GM23338 (cell line): Measurements from ENCODE around the gene TRPV5. TPM values are rescaled to one million over a fixed set of nuclear protein-coding genes. Genes with fewer than 3 reads are reported as not detected.

Experiments used
- ATAC-seq: fragments of 200-7000 bp; cut with Tn5 transposase; 3 replicates; pipeline ENCODE4 v1.9.1; 2020
- DNase-seq: peaks from one replicate; pipeline ENCODE4 v3.0.0-alpha.2; 2015; ENCODE audit warnings: low spot score
- H2AFZ ChIP-seq: fragments of 200-600 bp; sonication (generic); 2 replicates; pipeline ENCODE4 v1.8.0; 2016; ENCODE audit warnings: antibody characterized with exemption, mild to moderate bottlenecking, moderate library complexity
- H3F3A ChIP-seq: fragments of 200-600 bp; sonication (generic); replicated peaks from 2 replicates; pipeline ENCODE4 v1.8.0; 2017; ENCODE audit warnings: antibody characterized with exemption, mixed run types, low read depth
- H3K27ac ChIP-seq: fragments of 200-600 bp; sonication (generic); 2 replicates; pipeline ENCODE4 v1.6.1; 2016; ENCODE audit warnings: low read depth
- H3K27me3 ChIP-seq: fragments of 200-600 bp; sonication (generic); 2 replicates; pipeline ENCODE4 v1.8.0; 2016; ENCODE audit warnings: mild to moderate bottlenecking, mixed run types, moderate library complexity; ENCODE audit not compliant: insufficient read depth
- H3K36me3 ChIP-seq: fragments of 200-600 bp; sonication (generic); 2 replicates; pipeline ENCODE4 v1.8.0; 2016; ENCODE audit warnings: mild to moderate bottlenecking; ENCODE audit not compliant: insufficient read depth
- H3K4me1 ChIP-seq: fragments of 200-600 bp; sonication (generic); 2 replicates; pipeline ENCODE4 v1.8.0; 2016; ENCODE audit warnings: mild to moderate bottlenecking, moderate library complexity; ENCODE audit not compliant: insufficient read depth
- H3K4me2 ChIP-seq: fragments of 200-600 bp; sonication (generic); 2 replicates; pipeline ENCODE4 v1.7.1; 2017; ENCODE audit warnings: mixed run types
- H3K4me3 ChIP-seq: fragments of 200-600 bp; sonication (generic); 2 replicates; pipeline ENCODE4 v1.6.1; 2016; ENCODE audit warnings: mixed run types
- H3K79me2 ChIP-seq: fragments of 200-600 bp; sonication (generic); replicated peaks from 2 replicates; pipeline ENCODE4 v1.8.0; 2017; ENCODE audit warnings: mild to moderate bottlenecking; ENCODE audit not compliant: insufficient read depth
- H3K9me2 ChIP-seq: fragments of 200-600 bp; sonication (generic); 2 replicates; pipeline ENCODE4 v1.8.0; 2017; ENCODE audit not compliant: insufficient read depth
- H4K20me1 ChIP-seq: fragments of 200-600 bp; sonication (generic); replicated peaks from 2 replicates; pipeline ENCODE4 v1.8.0; 2017; ENCODE audit warnings: mild to moderate bottlenecking; ENCODE audit not compliant: insufficient read depth
- H3K27ac Mint-ChIP-seq: 2 replicates; pipeline ENCODE4 v1.8.0; 2020; ENCODE audit warnings: inconsistent platforms, mild to moderate bottlenecking, moderate library complexity, mixed read lengths
- H3K27me3 Mint-ChIP-seq: 3 replicates; pipeline ENCODE4 v1.8.0; 2022; ENCODE audit warnings: low read depth, mild to moderate bottlenecking, moderate library complexity, mixed read lengths, inconsistent platforms; ENCODE audit not compliant: insufficient read depth, poor library complexity
- H3K36me3 Mint-ChIP-seq: 3 replicates; pipeline ENCODE4 v1.8.0; 2021; ENCODE audit warnings: low read depth, mild to moderate bottlenecking, inconsistent platforms, moderate library complexity, mixed read lengths
- H3K4me1 Mint-ChIP-seq: 3 replicates; pipeline ENCODE4 v1.8.0; 2020; ENCODE audit warnings: mild to moderate bottlenecking, inconsistent platforms, mixed read lengths
- H3K4me3 Mint-ChIP-seq: 3 replicates; pipeline ENCODE4 v1.8.0; 2021; ENCODE audit warnings: moderate library complexity, mild to moderate bottlenecking, inconsistent platforms, mixed read lengths
- H3K9me3 Mint-ChIP-seq: 3 replicates; pipeline ENCODE4 v1.8.0; 2020; ENCODE audit warnings: moderate library complexity, mild to moderate bottlenecking, inconsistent platforms, mixed read lengths
- CREB1 ChIP-seq: fragments of 250-450 bp; sonication (Bioruptor Pico); IDR thresholded peaks from 2 replicates; pipeline ENCODE4 v1.5.0; 2020; ENCODE audit warnings: low read depth, mild to moderate bottlenecking, moderate library complexity
- CTCF ChIP-seq, 2 experiments: fragments of 200-600 bp in 1 of 2; sonication (generic) in 1 of 2; conservative IDR thresholded peaks; 2 replicates each; pipeline versions ENCODE4 v1.5.1 to v1.6.1; 2016 to 2017; ENCODE audit warnings: antibody characterized with exemption in 2 of 2, low read depth in 2 of 2, mild to moderate bottlenecking in 2 of 2, moderate library complexity in 1 of 2
- ETS1 ChIP-seq: IDR thresholded peaks from 2 replicates; pipeline ENCODE4 v1.6.1; 2016; ENCODE audit warnings: antibody characterized with exemption
- EZH2 ChIP-seq: fragments of 200-600 bp; sonication (generic); IDR thresholded peaks from one replicate; pipeline ENCODE4 v1.8.0; 2017; ENCODE audit warnings: antibody characterized with exemption, mild to moderate bottlenecking, low read depth; ENCODE audit not compliant: unreplicated experiment
- EZH2phosphoT487 ChIP-seq: fragments of 200-600 bp; sonication (generic); IDR thresholded peaks from one replicate; pipeline ENCODE4 v1.8.1; 2018; ENCODE audit warnings: antibody characterized with exemption; ENCODE audit not compliant: unreplicated experiment
- JUNB ChIP-seq: IDR thresholded peaks from one replicate; pipeline ENCODE4 v1.6.1; 2016; ENCODE audit warnings: antibody characterized with exemption; ENCODE audit not compliant: unreplicated experiment
- REST ChIP-seq: IDR thresholded peaks from one replicate; pipeline ENCODE4 v1.6.1; 2018; ENCODE audit warnings: antibody characterized with exemption; ENCODE audit not compliant: unreplicated experiment
- STAT1 ChIP-seq: IDR thresholded peaks from one replicate; pipeline ENCODE4 v1.6.1; 2016; ENCODE audit warnings: antibody characterized with exemption; ENCODE audit not compliant: unreplicated experiment
- ZNF114 ChIP-seq: fragments of 250-450 bp; sonication (Bioruptor Pico); IDR thresholded peaks from 2 replicates; pipeline ENCODE4 v1.5.0; 2020; ENCODE audit warnings: mild to moderate bottlenecking, moderate library complexity
- ZNF331 ChIP-seq: fragments of 250-450 bp; sonication (Bioruptor Pico); IDR thresholded peaks from 2 replicates; pipeline ENCODE4 v1.5.0; 2020; ENCODE audit warnings: low read depth, mild to moderate bottlenecking, moderate library complexity
- ZNF462 ChIP-seq: fragments of 250-450 bp; sonication (Bioruptor Pico); IDR thresholded peaks from 2 replicates; pipeline ENCODE4 v1.5.0; 2020; ENCODE audit warnings: mild to moderate bottlenecking, moderate library complexity
- polyA plus RNA-seq: library from polyadenylated mRNA; unstranded; fragments of >200 nt; fragmentation: Nextera tagmentation; extraction: Ambion mirVana; gene quantifications from 2 replicates; pipeline ENCODE4 v1.2.1, GENCODE V29; 2016
- total RNA-seq: library from RNA; depleted of rRNA; stranded (reverse); fragments of >200 nt; shearing (Covaris generic); gene quantifications from 2 replicates; pipeline ENCODE4 v1.2.3, GENCODE V29; 2014

Gene TRPV5
- total and polyA plus RNA-seq, 2 experiments from 2014 or later, result not detected

GRCh38 chr7:142874837-142875236, 58.7 kb downstream of the TRPV5 start (continued):
- no peak for TF ChIP-seq ZNF462
- TF ChIP-seq EZH2phosphoT487, result no peak
- no peak for TF ChIP-seq CREB1 (CRISPR knock-in tag)
- no peak for TF ChIP-seq STAT1
- TF ChIP-seq ZNF331 (CRISPR knock-in tag), result no peak

- no peak overlapping the region for H3K4me2 ChIP-seq
- no peaks in the 10 kb centered on the region for H4K20me1 ChIP-seq
- H3K27ac Mint-ChIP-seq, result no peak overlapping the region
- no peaks in the 10 kb centered on the region for H3K36me3 ChIP-seq
- DNase-seq, result no peak
- H3K27ac ChIP-seq, result no peak overlapping the region
- no peaks in the 10 kb centered on the region for H3K79me2 ChIP-seq
- H3K9me3 Mint-ChIP-seq, result peaks cover 5% of the 10 kb centered on the region; the same call in 1 of the 3 replicates
- no peak overlapping the region for H3K4me3 ChIP-seq
- H3K9me2 ChIP-seq, result no peaks in the 10 kb centered on the region
- no peaks in the 10 kb centered on the region for H3K4me1 Mint-ChIP-seq
- H3F3A ChIP-seq, result no peaks in the 10 kb centered on the region
- ATAC-seq, result no peak
- peaks cover 19% of the 10 kb centered on the region; the same call in 2 of the 3 replicates for H3K36me3 Mint-ChIP-seq
- no peak overlapping the region for H2AFZ ChIP-seq
- no peaks in the 10 kb centered on the region for H3K27me3 ChIP-seq
- no peak overlapping the region for H3K4me3 Mint-ChIP-seq
- H3K4me1 ChIP-seq, result no peaks in the 10 kb centered on the region
- peaks cover 7% of the 10 kb centered on the region for H3K27me3 Mint-ChIP-seq
- no peak for TF ChIP-seq REST
- no peak for TF ChIP-seq CTCF (conservative IDR thresholded peaks at IDR 0.05; ENCODE audit: low read depth in 2 of 2)
- no peak for TF ChIP-seq ETS1
- no peak for TF ChIP-seq STAT1
- no peak for TF ChIP-seq ZNF114 (CRISPR knock-in tag)
- TF ChIP-seq EZH2phosphoT487, result no peak
- TF ChIP-seq EZH2, result no peak
- TF ChIP-seq ZNF331 (CRISPR knock-in tag), result no peak
- TF ChIP-seq JUNB, result no peak
Observed at GRCh38 chr7:142874409-142874808, 59.1 kb downstream of the TRPV5 start.
